ENCODE data around the gene SPACDR. TPM values are rescaled to one million over a fixed set of nuclear protein-coding genes. Genes with fewer than 3 reads are reported as not detected.
A peak's percentile ranks its signal among the peaks of the same experiment; 100 is the strongest.

SPACDR gene
- total and polyA plus RNA-seq, 9 of the 15 experiments (the other 6 are each of a cell fraction or from before 2014, with no cell fraction given) = 0.07 to 0.55 (median 0.14) TPM; not detected in 1

DNA sequence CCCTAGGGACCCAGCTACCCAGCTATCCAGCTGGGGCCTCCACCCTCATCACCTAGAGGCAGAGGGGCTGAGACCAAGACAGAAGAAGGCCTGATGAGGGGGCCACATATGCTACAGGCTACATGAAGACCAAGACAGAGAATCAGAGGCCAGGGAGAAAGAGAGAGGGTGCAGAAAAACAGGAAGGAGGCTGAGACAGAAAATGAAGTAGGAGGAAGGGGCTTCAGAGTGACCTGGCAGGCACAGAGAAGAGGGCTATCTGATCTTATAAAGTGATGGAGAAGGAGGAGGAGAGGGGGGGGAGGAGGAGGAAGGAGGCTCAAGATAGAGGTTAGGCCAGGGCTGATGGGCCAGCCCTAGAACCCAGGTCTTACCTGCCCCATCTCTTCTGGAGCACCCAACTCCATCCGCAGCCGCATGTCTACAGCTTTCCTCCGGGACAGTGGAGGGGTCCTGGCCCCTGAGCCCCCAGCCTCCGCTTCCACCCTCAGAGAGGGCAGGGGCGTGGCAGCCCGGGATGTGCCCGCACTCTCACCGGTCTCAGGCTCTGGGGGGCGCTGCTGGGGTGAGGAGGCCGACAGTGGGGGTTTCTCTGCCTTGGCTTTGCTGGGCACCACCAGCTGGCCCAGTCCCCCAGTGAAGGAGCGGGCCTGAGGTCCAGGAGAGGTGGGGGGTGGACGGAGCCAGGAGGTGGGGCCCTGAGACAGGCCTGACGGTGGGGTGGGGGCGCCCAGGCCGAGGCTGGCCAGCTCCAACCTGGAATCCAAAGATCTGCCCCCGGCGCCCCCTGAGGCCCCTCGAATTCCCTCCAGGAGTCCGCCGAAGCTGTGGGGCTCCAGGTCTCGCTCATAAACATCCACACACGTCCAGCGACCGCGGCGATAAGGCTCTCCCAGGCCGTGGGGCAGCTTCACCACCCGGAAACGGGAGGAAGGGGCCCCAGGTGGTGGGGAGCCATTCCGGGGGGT, 13.1 kb upstream of the SPACDR start:
- H3K4me1 ChIP-seq (replicated peaks in 1 of 2; ENCODE audit: control insufficient read depth in 2 of 2, insufficient read depth in 2 of 2, low read length in 2 of 2) = peaks cover 44 to 77% of the 10 kb centered on the region in 2 experiments
- TF ChIP-seq ZNF3 (CRISPR knock-in tag; IDR thresholded peaks at IDR 0.05) (no peak), SP1 (CRISPR knock-in tag; IDR thresholded peaks at IDR 0.05) (peak; percentile 26; the same call in 1 of the 2 replicates), KAT7 (CRISPR knock-in tag; IDR thresholded peaks at IDR 0.05; ENCODE audit: borderline replicate concordance) (0 out of 2 replicates have a peak, but pooled peaks have one; percentile 15), FOXK1 (CRISPR knock-in tag; IDR thresholded peaks at IDR 0.05; ENCODE audit: borderline replicate concordance) (no peak), TEAD4 (IDR thresholded peaks at IDR 0.05; ENCODE audit: low read length) (peak; percentile 14; the same call in 1 of the 2 replicates), TEAD4 (CRISPR knock-in tag; IDR thresholded peaks at IDR 0.05; ENCODE audit: borderline replicate concordance) (no peak), KLF13 (tag; IDR thresholded peaks at IDR 0.05; ENCODE audit: borderline replicate concordance, low read depth) (peak; percentile 68; the same call in 1 of the 2 replicates), ZNF589 (CRISPR knock-in tag; IDR thresholded peaks at IDR 0.05; ENCODE audit: low read depth) (no peak), HMG20A (CRISPR knock-in tag; conservative IDR thresholded peaks at IDR 0.05) (no peak)
- TF ChIP-seq, protein P1, sequence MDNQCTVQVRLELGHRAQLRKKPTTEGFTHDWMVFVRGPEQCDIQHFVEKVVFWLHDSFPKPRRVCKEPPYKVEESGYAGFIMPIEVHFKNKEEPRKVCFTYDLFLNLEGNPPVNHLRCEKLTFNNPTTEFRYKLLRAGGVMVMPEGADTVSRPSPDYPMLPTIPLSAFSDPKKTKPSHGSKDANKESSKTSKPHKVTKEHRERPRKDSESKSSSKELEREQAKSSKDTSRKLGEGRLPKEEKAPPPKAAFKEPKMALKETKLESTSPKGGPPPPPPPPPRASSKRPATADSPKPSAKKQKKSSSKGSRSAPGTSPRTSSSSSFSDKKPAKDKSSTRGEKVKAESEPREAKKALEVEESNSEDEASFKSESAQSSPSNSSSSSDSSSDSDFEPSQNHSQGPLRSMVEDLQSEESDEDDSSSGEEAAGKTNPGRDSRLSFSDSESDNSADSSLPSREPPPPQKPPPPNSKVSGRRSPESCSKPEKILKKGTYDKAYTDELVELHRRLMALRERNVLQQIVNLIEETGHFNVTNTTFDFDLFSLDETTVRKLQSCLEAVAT (IDR thresholded peaks at IDR 0.05) = 0 out of 4 replicates have a peak, but pooled peaks of 1 of the 2 experiments have one; percentile 45
- TF ChIP-seq, protein P2, sequence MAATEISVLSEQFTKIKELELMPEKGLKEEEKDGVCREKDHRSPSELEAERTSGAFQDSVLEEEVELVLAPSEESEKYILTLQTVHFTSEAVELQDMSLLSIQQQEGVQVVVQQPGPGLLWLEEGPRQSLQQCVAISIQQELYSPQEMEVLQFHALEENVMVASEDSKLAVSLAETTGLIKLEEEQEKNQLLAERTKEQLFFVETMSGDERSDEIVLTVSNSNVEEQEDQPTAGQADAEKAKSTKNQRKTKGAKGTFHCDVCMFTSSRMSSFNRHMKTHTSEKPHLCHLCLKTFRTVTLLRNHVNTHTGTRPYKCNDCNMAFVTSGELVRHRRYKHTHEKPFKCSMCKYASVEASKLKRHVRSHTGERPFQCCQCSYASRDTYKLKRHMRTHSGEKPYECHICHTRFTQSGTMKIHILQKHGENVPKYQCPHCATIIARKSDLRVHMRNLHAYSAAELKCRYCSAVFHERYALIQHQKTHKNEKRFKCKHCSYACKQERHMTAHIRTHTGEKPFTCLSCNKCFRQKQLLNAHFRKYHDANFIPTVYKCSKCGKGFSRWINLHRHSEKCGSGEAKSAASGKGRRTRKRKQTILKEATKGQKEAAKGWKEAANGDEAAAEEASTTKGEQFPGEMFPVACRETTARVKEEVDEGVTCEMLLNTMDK (IDR thresholded peaks at IDR 0.05; ENCODE audit: borderline replicate concordance, insufficient read depth, low read depth, low read length, poor library complexity, severe bottlenecking) = peak; percentile 80
- TF ChIP-seq, protein P3, sequence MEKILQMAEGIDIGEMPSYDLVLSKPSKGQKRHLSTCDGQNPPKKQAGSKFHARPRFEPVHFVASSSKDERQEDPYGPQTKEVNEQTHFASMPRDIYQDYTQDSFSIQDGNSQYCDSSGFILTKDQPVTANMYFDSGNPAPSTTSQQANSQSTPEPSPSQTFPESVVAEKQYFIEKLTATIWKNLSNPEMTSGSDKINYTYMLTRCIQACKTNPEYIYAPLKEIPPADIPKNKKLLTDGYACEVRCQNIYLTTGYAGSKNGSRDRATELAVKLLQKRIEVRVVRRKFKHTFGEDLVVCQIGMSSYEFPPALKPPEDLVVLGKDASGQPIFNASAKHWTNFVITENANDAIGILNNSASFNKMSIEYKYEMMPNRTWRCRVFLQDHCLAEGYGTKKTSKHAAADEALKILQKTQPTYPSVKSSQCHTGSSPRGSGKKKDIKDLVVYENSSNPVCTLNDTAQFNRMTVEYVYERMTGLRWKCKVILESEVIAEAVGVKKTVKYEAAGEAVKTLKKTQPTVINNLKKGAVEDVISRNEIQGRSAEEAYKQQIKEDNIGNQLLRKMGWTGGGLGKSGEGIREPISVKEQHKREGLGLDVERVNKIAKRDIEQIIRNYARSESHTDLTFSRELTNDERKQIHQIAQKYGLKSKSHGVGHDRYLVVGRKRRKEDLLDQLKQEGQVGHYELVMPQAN (IDR thresholded peaks at IDR 0.05; ENCODE audit: borderline replicate concordance) = 0 out of 2 replicates have a peak, but pooled peaks have one; percentile 36

More for the DNA sequence above, 13.1 kb upstream of the SPACDR start:
- WGBS (ENCODE audit: insufficient coverage, low coverage, missing lambda C conversion rate) = 5% methylated on average over 28 of the region's 30 CpGs
- peaks cover 58% of the 10 kb centered on the region for H3K79me2 ChIP-seq (ENCODE audit: control insufficient read depth, insufficient read depth, low read length)
- FAIRE-seq = no peak
- intact Hi-C loops (cut with micrococcal nuclease) = no loop called here
- peaks cover 19% of the 10 kb centered on the region; the same call in 1 of the 2 replicates for H4K20me1 ChIP-seq (replicated peaks; ENCODE audit: control insufficient read depth, insufficient read depth, low read length)
- peak; percentile 14 for ATAC-seq
- H3K27me3 ChIP-seq (ENCODE audit: control insufficient read depth in 2 of 2, insufficient read depth in 2 of 2, low read length in 2 of 2) = no peaks in the 10 kb centered on the region
- H3K9me3 ChIP-seq (replicated peaks; ENCODE audit: control insufficient read depth, insufficient read depth, low read depth, low read length) = no peaks in the 10 kb centered on the region
- peak overlapping the region; percentile 76 to 94; a peak in 3 of 4 replicates for H3K9ac ChIP-seq (ENCODE audit: insufficient read depth in 1 of 2, low read depth in 2 of 2, low read length in 2 of 2)
- H3K4me3 ChIP-seq = peak overlapping the region; percentile 86
- BruUV-seq (replicated peaks) = TSS peak; percentile 17
- ChIA-PET POLR2A (interaction anchor here (0.6 to 1.6 kb wide), 3 partner anchors 16 to 96 kb away, joined by 3 to 10 read pairs (median 4); partner anchors contain the start of genes MEPCE, SAP25 and ZCWPW1), CTCF (ENCODE audit: low intra/inter-chr PET ratio) (interaction anchor here (0.6 to 1.0 kb wide), 3 partner anchors 8 to 213 kb away, joined by 3 to 4 read pairs (median 3); no protein-coding TSS in a partner anchor)
- H3K9me1 ChIP-seq (ENCODE audit: control insufficient read depth, insufficient read depth, low read length) = peaks cover 6% of the 10 kb centered on the region
- no peak overlapping the region for H2AFZ ChIP-seq (ENCODE audit: low read depth, low read length)
- peak overlapping the region; percentile 82 for H3K27ac ChIP-seq (ENCODE audit: extremely low read depth, low read depth, low read length)
- H3K4me2 ChIP-seq (ENCODE audit: insufficient read depth, low read length) = peak overlapping the region; percentile 86
- peak in 3 of 4 experiments; percentile 55 to 65 (median 65) for DNase-seq (ENCODE audit: extremely low read depth in 1 of 4, low spot score in 3 of 4)
- in situ Hi-C loops (cut with MboI) = no loop called here
- peaks cover 44% of the 10 kb centered on the region for H3K36me3 ChIP-seq (ENCODE audit: control insufficient read depth, insufficient read depth, low read length)

Data from K562 (cell line).